Measurements from ENCODE around the gene DYNLT1. TPM values are rescaled to one million over a fixed set of nuclear protein-coding genes. Genes with fewer than 3 reads are reported as not detected.

Gene DYNLT1
- total and polyA plus RNA-seq, 9 of the 15 experiments (the other 6 are each of a cell fraction or from before 2014, with no cell fraction given): 42.2 to 583 (median 127) TPM

DNA sequence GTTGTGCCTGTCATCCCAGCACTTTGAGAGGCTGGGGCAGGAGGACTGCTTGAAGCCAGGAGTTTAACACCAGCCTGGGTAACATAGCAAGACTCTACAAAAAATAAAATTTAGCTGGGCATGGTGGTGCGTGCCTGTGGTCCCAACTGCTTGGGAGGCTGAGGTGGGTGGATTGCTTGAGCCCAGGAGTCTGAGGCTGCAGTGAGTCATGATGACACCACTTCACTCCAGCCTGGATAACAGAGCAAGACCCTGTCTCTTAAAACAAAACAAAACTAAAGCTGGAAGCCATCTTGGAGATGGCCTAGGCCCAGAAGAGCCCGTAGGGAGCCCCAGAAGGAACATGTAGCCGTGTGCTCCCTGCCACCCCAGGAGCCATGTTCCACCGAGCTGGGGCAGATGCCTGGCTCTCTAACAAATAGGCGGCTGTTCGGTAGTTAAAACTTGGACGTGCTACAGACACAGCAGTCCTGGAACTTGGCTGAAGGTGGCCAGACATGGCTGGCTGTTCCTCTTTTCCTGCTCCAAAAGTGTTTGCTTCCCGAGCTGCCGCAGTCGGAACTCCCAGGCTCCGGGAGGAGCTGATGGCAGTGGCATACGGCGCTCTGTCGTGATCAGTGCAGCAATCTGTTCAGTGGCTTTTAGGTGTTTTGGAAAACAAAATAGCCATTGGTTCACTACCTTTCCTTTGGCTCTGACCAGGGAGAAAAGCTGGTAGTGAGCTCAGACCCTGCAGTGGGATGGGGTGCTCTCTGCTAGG is 37.0 kb downstream of the DYNLT1 start (continued):
- TF ChIP-seq HBP1 (CRISPR knock-in tag; IDR thresholded peaks at IDR 0.05): no peak
- TF ChIP-seq MCM5 (IDR thresholded peaks at IDR 0.05; ENCODE audit: low read depth): no peak
- TF ChIP-seq, protein P1, sequence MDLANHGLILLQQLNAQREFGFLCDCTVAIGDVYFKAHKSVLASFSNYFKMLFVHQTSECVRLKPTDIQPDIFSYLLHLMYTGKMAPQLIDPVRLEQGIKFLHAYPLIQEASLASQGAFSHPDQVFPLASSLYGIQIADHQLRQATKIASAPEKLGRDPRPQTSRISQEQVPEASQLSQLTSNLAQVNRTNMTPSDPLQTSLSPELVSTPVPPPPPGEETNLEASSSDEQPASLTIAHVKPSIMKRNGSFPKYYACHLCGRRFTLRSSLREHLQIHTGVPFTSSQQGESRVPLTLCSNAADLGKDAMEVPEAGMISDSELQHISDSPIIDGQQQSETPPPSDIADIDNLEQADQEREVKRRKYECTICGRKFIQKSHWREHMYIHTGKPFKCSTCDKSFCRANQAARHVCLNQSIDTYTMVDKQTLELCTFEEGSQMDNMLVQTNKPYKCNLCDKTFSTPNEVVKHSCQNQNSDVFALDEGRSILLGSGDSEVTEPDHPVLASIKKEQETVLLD (IDR thresholded peaks at IDR 0.05): no peak
- TF ChIP-seq ZC3H11A (IDR thresholded peaks at IDR 0.05; ENCODE audit: low read depth, low read length): no peak
- no peak for TF ChIP-seq TOE1 (IDR thresholded peaks at IDR 0.05; ENCODE audit: borderline replicate concordance)
- TF ChIP-seq TOE1 (CRISPR knock-in tag; IDR thresholded peaks at IDR 0.05; ENCODE audit: borderline replicate concordance, low read depth): no peak
- no peak for TF ChIP-seq ZNF696 (CRISPR knock-in tag; conservative IDR thresholded peaks at IDR 0.05)
- no peak for TF ChIP-seq NR0B1 (IDR thresholded peaks at IDR 0.05; ENCODE audit: partially characterized antibody)
- no peak for TF ChIP-seq SRSF7 (optimal IDR thresholded peaks at IDR 0.05; ENCODE audit: low read depth, low read length)
